ENCODE results near the gene CDIPT. TPM values are rescaled to one million over a fixed set of nuclear protein-coding genes. Genes with fewer than 3 reads are reported as not detected.

The CDIPT gene
- polyA plus RNA-seq, 1 experiment: 89.9 TPM

DNA sequence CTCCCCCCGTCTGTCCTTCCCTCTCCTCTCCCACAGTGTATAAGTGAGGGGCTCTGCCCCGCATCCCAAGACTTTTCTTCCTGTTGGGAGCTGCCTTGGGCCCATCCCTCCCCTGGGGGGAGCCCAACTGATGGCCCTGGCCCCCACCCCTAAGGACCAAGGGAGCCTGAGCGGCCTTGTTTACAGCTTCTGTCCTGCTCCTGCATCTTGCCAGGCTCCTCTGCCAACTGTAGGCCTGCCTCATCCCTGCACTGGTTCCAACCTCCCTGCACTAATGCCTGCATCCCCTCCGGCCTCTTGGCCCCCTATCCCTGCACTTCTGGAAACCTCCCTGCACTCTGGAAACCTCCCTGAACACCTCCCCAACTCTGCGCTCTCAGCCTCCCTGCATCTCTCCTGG is 48.4 kb downstream of the CDIPT start:
- Histone ChIP-seq H3K9me3 (ENCODE audit: control insufficient read depth, insufficient read depth, low read length) (no peaks in the 10 kb centered on the region; the same call in 1 of the 2 replicates), H3K4me3 (ENCODE audit: low read depth, low read length) (peak overlapping the region; percentile 83), H3K27ac (ENCODE audit: low read depth, low read length) (peak overlapping the region; percentile 11), H3K27me3 (ENCODE audit: control insufficient read depth, insufficient read depth, low read length) (no peaks in the 10 kb centered on the region)
- no peak for DNase-seq (ENCODE audit: low read depth, low spot score)
- ChIA-PET POLR2A (no interaction called here), CTCF (no interaction called here)
- TF ChIP-seq, protein P1, sequence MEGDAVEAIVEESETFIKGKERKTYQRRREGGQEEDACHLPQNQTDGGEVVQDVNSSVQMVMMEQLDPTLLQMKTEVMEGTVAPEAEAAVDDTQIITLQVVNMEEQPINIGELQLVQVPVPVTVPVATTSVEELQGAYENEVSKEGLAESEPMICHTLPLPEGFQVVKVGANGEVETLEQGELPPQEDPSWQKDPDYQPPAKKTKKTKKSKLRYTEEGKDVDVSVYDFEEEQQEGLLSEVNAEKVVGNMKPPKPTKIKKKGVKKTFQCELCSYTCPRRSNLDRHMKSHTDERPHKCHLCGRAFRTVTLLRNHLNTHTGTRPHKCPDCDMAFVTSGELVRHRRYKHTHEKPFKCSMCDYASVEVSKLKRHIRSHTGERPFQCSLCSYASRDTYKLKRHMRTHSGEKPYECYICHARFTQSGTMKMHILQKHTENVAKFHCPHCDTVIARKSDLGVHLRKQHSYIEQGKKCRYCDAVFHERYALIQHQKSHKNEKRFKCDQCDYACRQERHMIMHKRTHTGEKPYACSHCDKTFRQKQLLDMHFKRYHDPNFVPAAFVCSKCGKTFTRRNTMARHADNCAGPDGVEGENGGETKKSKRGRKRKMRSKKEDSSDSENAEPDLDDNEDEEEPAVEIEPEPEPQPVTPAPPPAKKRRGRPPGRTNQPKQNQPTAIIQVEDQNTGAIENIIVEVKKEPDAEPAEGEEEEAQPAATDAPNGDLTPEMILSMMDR (IDR thresholded peaks at IDR 0.05; ENCODE audit: low read depth, low read length): no peak

DNA sequence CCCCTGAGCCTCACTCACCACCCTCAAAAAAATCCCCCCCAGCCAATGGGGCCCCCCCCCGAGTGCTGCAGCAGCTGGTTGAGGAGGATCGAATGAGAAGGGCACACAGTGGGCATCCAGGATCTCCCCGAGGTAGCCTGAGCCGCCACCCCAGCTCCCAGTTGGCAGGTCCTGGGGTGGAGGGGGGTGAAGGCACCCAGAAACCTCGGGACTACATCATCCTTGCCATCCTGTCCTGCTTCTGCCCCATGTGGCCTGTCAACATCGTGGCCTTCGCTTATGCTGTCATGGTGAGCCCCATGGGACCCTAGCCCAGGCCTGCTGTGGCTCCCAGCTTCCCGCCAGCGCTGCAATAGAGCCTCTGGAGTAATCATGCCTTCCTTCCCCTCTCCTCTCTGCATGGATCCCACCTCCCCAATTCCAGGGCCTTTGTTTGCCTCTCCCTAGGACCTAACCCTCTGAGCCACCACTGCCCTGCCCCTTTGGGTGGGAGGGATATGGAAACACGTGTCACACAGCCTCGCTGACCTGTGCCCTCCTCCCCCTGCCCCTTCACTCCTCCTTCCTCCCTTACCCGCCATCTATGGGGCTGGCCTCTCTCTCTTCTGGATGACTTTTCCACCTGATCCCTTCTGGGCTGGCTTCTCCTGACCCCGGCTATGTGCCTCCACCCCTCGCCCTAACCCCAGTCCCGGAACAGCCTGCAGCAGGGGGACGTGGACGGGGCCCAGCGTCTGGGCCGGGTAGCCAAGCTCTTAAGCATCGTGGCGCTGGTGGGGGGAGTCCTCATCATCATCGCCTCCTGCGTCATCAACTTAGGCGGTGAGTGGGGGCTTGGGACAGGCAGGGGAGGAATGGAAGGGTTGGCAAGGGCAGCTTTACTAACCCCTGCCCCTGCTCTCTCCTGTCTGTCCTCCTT is 49.1 kb downstream of the CDIPT start:
- no peak for DNase-seq (ENCODE audit: low read depth, low spot score)

DNA sequence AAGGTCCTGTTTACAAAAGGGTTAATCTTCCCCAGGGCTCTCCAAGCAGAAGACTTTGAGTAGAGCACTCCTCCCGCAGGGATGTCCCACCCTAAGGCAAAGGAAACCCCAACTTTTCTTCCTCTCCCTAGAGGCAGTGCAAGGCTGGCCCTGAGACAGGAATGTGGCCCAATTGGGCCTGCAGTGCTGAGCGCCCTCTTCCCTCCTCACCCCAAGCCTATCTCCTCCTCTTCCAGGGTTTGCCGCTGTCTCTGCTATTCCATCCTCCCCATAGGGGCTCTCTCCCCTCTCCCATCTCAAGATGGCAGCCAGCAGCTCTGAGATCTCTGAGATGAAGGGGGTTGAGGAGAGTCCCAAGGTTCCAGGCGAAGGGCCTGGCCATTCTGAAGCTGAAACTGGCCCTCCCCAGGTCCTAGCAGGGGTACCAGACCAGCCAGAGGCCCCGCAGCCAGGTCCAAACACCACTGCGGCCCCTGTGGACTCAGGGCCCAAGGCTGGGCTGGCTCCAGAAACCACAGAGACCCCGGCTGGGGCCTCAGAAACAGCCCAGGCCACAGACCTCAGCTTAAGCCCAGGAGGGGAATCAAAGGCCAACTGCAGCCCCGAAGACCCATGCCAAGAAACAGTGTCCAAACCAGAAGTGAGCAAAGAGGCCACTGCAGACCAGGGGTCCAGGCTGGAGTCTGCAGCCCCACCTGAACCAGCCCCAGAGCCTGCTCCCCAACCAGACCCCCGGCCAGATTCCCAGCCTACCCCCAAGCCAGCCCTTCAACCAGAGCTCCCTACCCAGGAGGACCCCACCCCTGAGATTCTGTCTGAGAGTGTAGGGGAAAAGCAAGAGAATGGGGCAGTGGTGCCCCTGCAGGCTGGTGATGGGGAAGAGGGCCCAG is 50.0 kb downstream of the CDIPT start:
- Histone ChIP-seq H3K4me3 (ENCODE audit: low read depth, low read length) (peak overlapping the region; percentile 75), H3K27me3 (ENCODE audit: control insufficient read depth, insufficient read depth, low read length) (no peaks in the 10 kb centered on the region), H3K9me3 (ENCODE audit: control insufficient read depth, insufficient read depth, low read length) (no peaks in the 10 kb centered on the region; the same call in 1 of the 2 replicates), H3K27ac (ENCODE audit: low read depth, low read length) (no peak overlapping the region)
- no peak for DNase-seq (ENCODE audit: low read depth, low spot score)
- ChIA-PET POLR2A (interaction anchor here (1.0 to 1.9 kb wide), 2 partner anchors 13 to 23 kb away, joined by 3 to 4 read pairs; partner anchors contain the start of gene KIF22), CTCF (interaction anchor here (2.5 kb wide), 1 partner anchor 35 kb away, joined by 9 read pairs; no protein-coding TSS in a partner anchor)
- TF ChIP-seq, protein P1 (IDR thresholded peaks at IDR 0.05; ENCODE audit: low read depth, low read length): no peak

More for the DNA sequence above, 49.1 kb downstream of the CDIPT start:
- Histone ChIP-seq H3K9me3 (ENCODE audit: control insufficient read depth, insufficient read depth, low read length) (no peaks in the 10 kb centered on the region; the same call in 1 of the 2 replicates), H3K27ac (ENCODE audit: low read depth, low read length) (peak overlapping the region; percentile 11), H3K4me3 (ENCODE audit: low read depth, low read length) (0 out of 2 replicates have a peak overlapping the region, but pooled peaks have one; percentile 20), H3K27me3 (ENCODE audit: control insufficient read depth, insufficient read depth, low read length) (no peaks in the 10 kb centered on the region)
- POLR2A ChIA-PET: interaction anchor here (1.9 kb wide), 1 partner anchor 12 kb away, joined by 4 read pairs; no protein-coding TSS in a partner anchor
- CTCF ChIA-PET: no interaction called here
- TF ChIP-seq, protein P1 (IDR thresholded peaks at IDR 0.05; ENCODE audit: low read depth, low read length): no peak

DNA sequence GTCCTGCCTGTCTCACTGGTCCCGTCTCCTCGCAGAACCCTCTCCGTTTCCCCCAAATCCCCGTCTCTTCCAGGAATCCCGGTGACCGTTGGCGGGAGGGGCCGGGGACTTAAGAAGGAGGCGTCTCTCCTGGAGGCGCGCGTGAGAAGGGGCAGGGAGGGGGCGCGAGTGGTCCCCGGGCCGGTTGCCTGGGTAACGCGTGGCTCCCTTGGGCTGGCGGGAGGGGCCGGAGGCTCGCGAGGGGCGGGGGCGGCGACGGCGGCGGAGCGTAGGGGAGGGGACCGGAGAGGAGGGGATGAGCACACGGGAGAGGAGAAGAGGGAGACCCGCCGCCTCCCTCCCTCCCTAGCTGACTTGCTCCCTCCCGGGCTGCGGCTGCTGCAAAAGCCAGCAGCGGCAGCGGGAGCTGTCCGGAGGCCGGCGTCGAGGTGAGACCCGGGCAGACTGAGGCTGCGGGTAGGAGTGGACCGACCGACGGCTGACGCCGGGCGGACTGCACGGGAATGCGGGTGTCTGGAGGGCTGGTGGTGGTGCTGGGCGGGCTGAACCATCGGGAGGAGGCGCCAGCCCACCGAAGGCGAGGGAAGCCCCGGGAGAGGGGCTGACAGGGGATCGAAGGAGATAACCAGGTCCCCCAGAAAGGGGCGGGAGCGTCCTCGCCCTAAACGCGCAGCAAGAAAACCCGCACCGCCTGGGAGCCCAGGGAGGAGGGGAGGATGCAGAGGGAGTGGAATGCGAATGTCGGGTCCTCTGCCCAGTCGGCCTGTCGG is 50.9 kb downstream of the CDIPT start, which contains the start of gene PRRT2:
Gene PRRT2 (plus strand): TSS at position 298 of the 770 bp plus-strand sequence. CDS start 862 bp downstream, outside the sequence.
- POLR2A ChIA-PET: interaction anchor here (0.6 to 1.9 kb wide), 6 partner anchors 8 to 253 kb away, joined by 3 to 11 read pairs (median 4); partner anchors contain the start of genes ALDOA, KIF22 and MVP
- H3K9me3 ChIP-seq (ENCODE audit: control insufficient read depth, insufficient read depth, low read length): no peaks in the 10 kb centered on the region; the same call in 1 of the 2 replicates
- H3K27me3 ChIP-seq (ENCODE audit: control insufficient read depth, insufficient read depth, low read length): no peaks in the 10 kb centered on the region
- DNase-seq (ENCODE audit: low read depth, low spot score): no peak
- CTCF ChIA-PET: interaction anchor here (2.5 kb wide), 1 partner anchor 36 kb away, joined by 9 read pairs; no protein-coding TSS in a partner anchor
- peak within 1 kb of the TSS; percentile 84 for H3K27ac ChIP-seq (ENCODE audit: low read depth, low read length)
- peak within 1 kb of the TSS; percentile 75 for H3K4me3 ChIP-seq (ENCODE audit: low read depth, low read length)
- TF ChIP-seq, protein P1 (IDR thresholded peaks at IDR 0.05; ENCODE audit: low read depth, low read length): no peak

Data from AG04450 (cell line).